HCT116 (cell line): ENCODE results near the gene UBE2L3. TPM values are rescaled to one million over a fixed set of nuclear protein-coding genes. Genes with fewer than 3 reads are reported as not detected.
A peak's percentile ranks its signal among the peaks of the same experiment; 100 is the strongest.

Source experiments
- ATAC-seq: fragments of 200-7000 bp; cut with Tn5 transposase; 2 replicates; pipeline ENCODE4 v1.9.1; 2020; ENCODE audit warnings: mild to moderate bottlenecking, moderate library complexity
- BruUV-seq: library from RNA; stranded (reverse); fragments of 400-500 nt; replicated peaks from 2 replicates; lab custom pipeline; 2021; lab: Mats Ljungman, UMichigan
- CTCF ChIA-PET: fragments of 300-600 bp; sonication (Branson Sonifier 250); formaldehyde crosslinking; loops from one replicate; lab custom pipeline; 2021; ENCODE audit warnings: antibody characterized with exemption; lab: Charles Lee
- POLR2A ChIA-PET: fragments of 300-600, 350-600 bp; sonication (Branson Sonifier 250); formaldehyde crosslinking; loops from one replicate; lab custom pipeline; 2021; ENCODE audit warnings: antibody characterized with exemption; lab: Charles Lee
- RAD21 ChIA-PET, 2 experiments: fragments of 300-600 bp; sonication (Branson Sonifier 250); formaldehyde crosslinking; loops; one replicate each; lab custom pipeline; 2023; ENCODE audit warnings: low total read pairs in 2 of 2; ENCODE audit not compliant: uncharacterized antibody in 2 of 2, unreplicated experiment in 2 of 2, low non-redundant PET in 1 of 2; lab: Charles Lee
- DNase-seq: peaks from one replicate; pipeline ENCODE4 v3.0.0-alpha.2; 2010; ENCODE audit warnings: low read depth, low spot score
- H2AFZ ChIP-seq: fragments of 200-600 bp; shearing (Covaris generic), sonication (generic); 2 replicates; pipeline ENCODE4 v1.6.1; 2017; ENCODE audit warnings: low read depth, mixed run types, mixed read lengths, antibody characterized with exemption, low read length; ENCODE audit not compliant: poor library complexity, severe bottlenecking
- H3K27ac ChIP-seq: 2 replicates; pipeline ENCODE4 v1.5.1; 2012; ENCODE audit warnings: low read depth, low read length
- H3K27me3 ChIP-seq: fragments of 200-600 bp; sonication (generic); 2 replicates; pipeline ENCODE4 v1.6.1; 2016; ENCODE audit warnings: mixed run types, low read length, mixed read lengths; ENCODE audit not compliant: insufficient read depth
- H3K36me3 ChIP-seq, 2 experiments: fragments of 200-500 bp in 1 of 2; fragments of 200-600 bp in 1 of 2; sonication (Bioruptor generic) in 1 of 2; sonication (generic) in 1 of 2; 2 replicates each; pipeline versions ENCODE4 v1.5.1 to v1.6.1; 2014 to 2016; ENCODE audit warnings: low read length in 2 of 2, inconsistent platforms in 1 of 2, mixed read lengths in 1 of 2, mixed run types in 1 of 2; ENCODE audit not compliant: insufficient read depth in 2 of 2, control insufficient read depth in 1 of 2
- H3K4me1 ChIP-seq, 2 experiments: fragments of 200-600 bp in 1 of 2; sonication (generic) in 1 of 2; 2 replicates each; pipeline versions ENCODE4 v1.5.1 to v1.6.1; 2012 to 2017; ENCODE audit warnings: low read length in 2 of 2, inconsistent platforms in 1 of 2, mild to moderate bottlenecking in 1 of 2, mixed read lengths in 1 of 2, mixed run types in 1 of 2, moderate library complexity in 1 of 2; ENCODE audit not compliant: insufficient read depth in 2 of 2, control insufficient read depth in 1 of 2
- H3K4me2 ChIP-seq: fragments of 200-600 bp; sonication (generic); 2 replicates; pipeline ENCODE4 v1.6.1; 2017; ENCODE audit warnings: mixed run types, low read length, mixed read lengths
- H3K4me3 ChIP-seq, 2 experiments: fragments of 200-600 bp in 1 of 2; sonication (generic) in 1 of 2; replicated peaks in 1 of 2; 2 replicates each; pipeline ENCODE4 v1.5.1; 2011 to 2016; ENCODE audit warnings: low read length in 2 of 2, control low read depth in 1 of 2, low read depth in 1 of 2, mild to moderate bottlenecking in 1 of 2, mixed read lengths in 1 of 2, mixed run types in 1 of 2
- H3K79me2 ChIP-seq: fragments of 200-600 bp; sonication (generic); 2 replicates; pipeline ENCODE4 v1.6.1; 2017; ENCODE audit warnings: mild to moderate bottlenecking, mixed run types, low read length, moderate library complexity, mixed read lengths; ENCODE audit not compliant: insufficient read depth
- H3K9ac ChIP-seq: fragments of 200-600 bp; sonication (generic); 2 replicates; pipeline ENCODE4 v1.6.1; 2016; ENCODE audit warnings: low read length, mixed read lengths
- H3K9me2 ChIP-seq: fragments of 200-600 bp; sonication (generic), shearing (Covaris generic); 2 replicates; pipeline ENCODE4 v1.6.1; 2017; ENCODE audit warnings: mixed run types, mild to moderate bottlenecking, moderate library complexity; ENCODE audit not compliant: insufficient read depth
- H3K9me3 ChIP-seq, 2 experiments: fragments of 200-500 bp in 1 of 2; fragments of 200-600 bp in 1 of 2; sonication (Bioruptor generic) in 1 of 2; sonication (generic) in 1 of 2; 2 replicates each; pipeline ENCODE4 v1.6.1; 2014 to 2017; ENCODE audit warnings: low read length in 2 of 2, mixed read lengths in 2 of 2, inconsistent platforms in 1 of 2, low read depth in 1 of 2, mild to moderate bottlenecking in 1 of 2, mixed run types in 1 of 2, moderate library complexity in 1 of 2; ENCODE audit not compliant: control insufficient read depth in 1 of 2, insufficient read depth in 1 of 2
- H4K20me1 ChIP-seq: fragments of 200-600 bp; sonication (generic), shearing (Covaris generic); 2 replicates; pipeline ENCODE4 v1.6.1; 2017; ENCODE audit warnings: mixed run types, mild to moderate bottlenecking, moderate library complexity; ENCODE audit not compliant: insufficient read depth
- CBX3 ChIP-seq: IDR thresholded peaks from 2 replicates; pipeline ENCODE4 v1.6.1; 2012; ENCODE audit warnings: low read depth
- EGR1 ChIP-seq: IDR thresholded peaks from 2 replicates; pipeline ENCODE4 v1.6.1; 2012; ENCODE audit warnings: low read depth
- ELF1 ChIP-seq: IDR thresholded peaks from 2 replicates; pipeline ENCODE4 v1.6.1; 2012; ENCODE audit warnings: low read depth, borderline replicate concordance
- EZH2 ChIP-seq: fragments of 200-600 bp; sonication (generic); IDR thresholded peaks from 2 replicates; pipeline ENCODE4 v1.6.1; 2017; ENCODE audit warnings: antibody characterized with exemption, mixed run types
- EZH2phosphoT487 ChIP-seq: fragments of 200-600 bp; IDR thresholded peaks from 2 replicates; pipeline ENCODE4 v1.6.1; 2018; ENCODE audit warnings: antibody characterized with exemption, borderline replicate concordance
- FOSL1 ChIP-seq: IDR thresholded peaks from 2 replicates; pipeline ENCODE4 v1.6.1; 2012; ENCODE audit warnings: low read depth
- JUND ChIP-seq: IDR thresholded peaks from 2 replicates; pipeline ENCODE4 v1.6.1; 2012
- RAD21 ChIP-seq: IDR thresholded peaks from 2 replicates; pipeline ENCODE4 v1.6.1; 2012; ENCODE audit warnings: low read depth, mild to moderate bottlenecking
- SIN3A ChIP-seq: IDR thresholded peaks from 2 replicates; pipeline ENCODE4 v1.6.1; 2012; ENCODE audit warnings: low read depth
- SP1 ChIP-seq: IDR thresholded peaks from 2 replicates; pipeline ENCODE4 v1.6.1; 2012; ENCODE audit warnings: low read depth
- ZBTB33 ChIP-seq: IDR thresholded peaks from 2 replicates; pipeline ENCODE4 v1.6.1; 2011; ENCODE audit warnings: mild to moderate bottlenecking, low read length, moderate library complexity; ENCODE audit not compliant: insufficient replicate concordance; ENCODE audit errors: extremely low read depth
- ZNF274 ChIP-seq: fragments of 200-500 bp; sonication (Bioruptor generic); IDR thresholded peaks from 2 replicates; pipeline ENCODE4 v1.6.1; 2014; ENCODE audit warnings: mild to moderate bottlenecking, low read depth, low read length, inconsistent platforms
- intact Hi-C: fragments of 100-400 bp; cut with micrococcal nuclease; formaldehyde crosslinking; loops from 2 replicates; pipeline ENCODE4 v1.10.0; 2022
- total RNA-seq: library from RNA; stranded (reverse); gene quantifications from one replicate; pipeline ENCODE4 v1.2.1, GENCODE V29; 2021; ENCODE audit not compliant: unreplicated experiment
- TF ChIP-seq, protein P1 (sequence below): IDR thresholded peaks from 2 replicates; pipeline ENCODE4 v1.6.1; 2012

The UBE2L3 gene
- total RNA-seq, 1 experiment from 2014 or later, result 55.6 TPM

GRCh38 chr22:21571679-21572078, 4.2 kb downstream of the UBE2L3 start:
- H3K27me3 ChIP-seq, result no peaks in the 10 kb centered on the region
- ChIA-PET RAD21 (no interaction called here), POLR2A (no interaction called here), CTCF (no interaction called here)
- peaks cover 47 to 72% of the 10 kb centered on the region in 2 experiments for H3K4me1 ChIP-seq
- ATAC-seq (no peak), DNase-seq (no peak)
- TF ChIP-seq CBX3 (no peak), JUND (no peak), FOSL1 (no peak), ELF1 (no peak), ZNF274 (no peak), ZBTB33 (no peak), RAD21 (no peak), EGR1 (no peak), EZH2phosphoT487 (no peak), SIN3A (no peak), EZH2 (no peak), SP1 (no peak)
- TF ChIP-seq, protein P1, sequence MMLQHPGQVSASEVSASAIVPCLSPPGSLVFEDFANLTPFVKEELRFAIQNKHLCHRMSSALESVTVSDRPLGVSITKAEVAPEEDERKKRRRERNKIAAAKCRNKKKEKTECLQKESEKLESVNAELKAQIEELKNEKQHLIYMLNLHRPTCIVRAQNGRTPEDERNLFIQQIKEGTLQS, result no peak
- no peaks in the 10 kb centered on the region for H3K9me3 ChIP-seq
- peaks cover 2 to 4% of the 10 kb centered on the region in 2 experiments; a peak in 1 of 4 replicates for H3K36me3 ChIP-seq
- H3K9me2 ChIP-seq, result no peaks in the 10 kb centered on the region
- H3K27ac ChIP-seq, result no peak overlapping the region
- peaks cover 44% of the 10 kb centered on the region; the same call in 1 of the 2 replicates for H4K20me1 ChIP-seq
- H3K4me3 ChIP-seq, result no peak overlapping the region
- intact Hi-C loops, result no loop called here
- peaks cover 92% of the 10 kb centered on the region for H3K79me2 ChIP-seq
- no TSS peak for BruUV-seq
- no peak overlapping the region for H2AFZ ChIP-seq
- H3K4me2 ChIP-seq, result peak overlapping the region; percentile 49
- H3K9ac ChIP-seq, result no peak overlapping the region
